ENCODE results near the gene APEH. TPM values are rescaled to one million over a fixed set of nuclear protein-coding genes. Genes with fewer than 3 reads are reported as not detected.

The APEH gene
- total and polyA plus RNA-seq, 2 donors (not counting 1 experiment from before 2014, with no cell fraction given), result 79.4 to 96.2 TPM

- no peak for TF ChIP-seq CTCF (IDR thresholded peaks at IDR 0.05)
- TF ChIP-seq EZH2 (IDR thresholded peaks at IDR 0.05; ENCODE audit: borderline replicate concordance, insufficient read depth, low read depth, low read length, poor library complexity, severe bottlenecking), result no peak
- Histone ChIP-seq H3K27me3 (replicated peaks in 1 of 4; ENCODE audit: control extremely low read depth in 1 of 4, control insufficient read depth in 3 of 4, insufficient read depth in 4 of 4, low read length in 3 of 4) (no peaks in the 10 kb centered on the region), H3K79me2 (ENCODE audit: control insufficient read depth, insufficient read depth, low read length) (no peaks in the 10 kb centered on the region), H3K9ac (ENCODE audit: low read length) (no peak overlapping the region), H4K20me1 (ENCODE audit: control insufficient read depth, insufficient read depth, low read length, poor library complexity, severe bottlenecking) (no peaks in the 10 kb centered on the region), H3K4me3 (ENCODE audit: control extremely low read depth in 1 of 5, extremely low read depth in 1 of 5, insufficient read depth in 1 of 5, low read depth in 2 of 5, low read length in 4 of 5) (no peak overlapping the region), H3K9me3 (ENCODE audit: control extremely low read depth in 1 of 3, control insufficient read depth in 2 of 3, insufficient read depth in 1 of 3, low read length in 2 of 3) (no peaks in the 10 kb centered on the region), H3K27ac (ENCODE audit: low read length in 2 of 2) (no peak overlapping the region), H3K4me1 (ENCODE audit: control insufficient read depth in 2 of 2, insufficient read depth in 2 of 2, low read length in 2 of 2) (peaks cover 0 to under 1% of the 10 kb centered on the region in 2 donors), H3K4me2 (replicated peaks; ENCODE audit: low read depth, low read length, poor library complexity, severe bottlenecking) (no peak overlapping the region), H2AFZ (ENCODE audit: insufficient read depth, low read depth, low read length, poor library complexity, severe bottlenecking) (no peak overlapping the region), H3K36me3 (replicated peaks in 1 of 2; ENCODE audit: control extremely low read depth in 1 of 2, control insufficient read depth in 1 of 2, extremely low read depth in 1 of 2, insufficient read depth in 2 of 2, low read length in 1 of 2) (no peaks in the 10 kb centered on the region)
- ChIA-PET CTCF (no interaction called here), POLR2A (no interaction called here)
- WGBS (ENCODE audit: insufficient coverage), result 85% methylated on average over 1 of the region's 1 CpG
- H3K4me3 Mint-ChIP-seq, result no peak overlapping the region
- H3K9me3 Mint-ChIP-seq (ENCODE audit: insufficient read depth), result no peaks in the 10 kb centered on the region
- no peak overlapping the region for H3K27ac Mint-ChIP-seq
- intact Hi-C loops (cut with micrococcal nuclease), result no loop called here
- no peak for DNase-seq
- H3K27me3 Mint-ChIP-seq, result peaks cover 3% of the 10 kb centered on the region
- no peak for ATAC-seq (ENCODE audit: low read depth)
- no peaks in the 10 kb centered on the region for H3K4me1 Mint-ChIP-seq
Observed at GRCh38 chr3:49649576-49649975, 24.6 kb upstream of the APEH start.

GRCh38 chr3:49650177-49650576 lies 24.0 kb upstream of the APEH start:
- Histone ChIP-seq H3K27ac (ENCODE audit: low read length in 2 of 2) (no peak overlapping the region), H3K9me3 (ENCODE audit: control extremely low read depth in 1 of 3, control insufficient read depth in 2 of 3, insufficient read depth in 1 of 3, low read length in 2 of 3) (peaks cover 0 to 3% (median 0%) of the 10 kb centered on the region in 3 donors), H4K20me1 (ENCODE audit: control insufficient read depth, insufficient read depth, low read length, poor library complexity, severe bottlenecking) (no peaks in the 10 kb centered on the region), H2AFZ (ENCODE audit: insufficient read depth, low read depth, low read length, poor library complexity, severe bottlenecking) (no peak overlapping the region), H3K9ac (ENCODE audit: low read length) (no peak overlapping the region), H3K4me1 (ENCODE audit: control insufficient read depth in 2 of 2, insufficient read depth in 2 of 2, low read length in 2 of 2) (peaks cover 0 to 7% of the 10 kb centered on the region in 2 donors), H3K79me2 (ENCODE audit: control insufficient read depth, insufficient read depth, low read length) (no peaks in the 10 kb centered on the region), H3K27me3 (replicated peaks in 1 of 4; ENCODE audit: control extremely low read depth in 1 of 4, control insufficient read depth in 3 of 4, insufficient read depth in 4 of 4, low read length in 3 of 4) (no peaks in the 10 kb centered on the region), H3K36me3 (replicated peaks in 1 of 2; ENCODE audit: control extremely low read depth in 1 of 2, control insufficient read depth in 1 of 2, extremely low read depth in 1 of 2, insufficient read depth in 2 of 2, low read length in 1 of 2) (no peaks in the 10 kb centered on the region), H3K4me3 (ENCODE audit: control extremely low read depth in 1 of 5, extremely low read depth in 1 of 5, insufficient read depth in 1 of 5, low read depth in 2 of 5, low read length in 4 of 5) (no peak overlapping the region), H3K4me2 (replicated peaks; ENCODE audit: low read depth, low read length, poor library complexity, severe bottlenecking) (no peak overlapping the region)
- no peak overlapping the region for H3K27ac Mint-ChIP-seq
- intact Hi-C loops (cut with micrococcal nuclease), result no loop called here
- peaks cover 4% of the 10 kb centered on the region for H3K4me1 Mint-ChIP-seq
- CTCF ChIA-PET, result no interaction called here
- POLR2A ChIA-PET, result no interaction called here
- H3K27me3 Mint-ChIP-seq, result peaks cover 3% of the 10 kb centered on the region
- no peak for ATAC-seq (ENCODE audit: low read depth)
- DNase-seq, result no peak
- WGBS (ENCODE audit: insufficient coverage), result 80% methylated on average over 1 of the region's 1 CpG
- no peaks in the 10 kb centered on the region for H3K9me3 Mint-ChIP-seq (ENCODE audit: insufficient read depth)
- H3K4me3 Mint-ChIP-seq, result no peak overlapping the region
- no peak for TF ChIP-seq EZH2 (IDR thresholded peaks at IDR 0.05; ENCODE audit: borderline replicate concordance, insufficient read depth, low read depth, low read length, poor library complexity, severe bottlenecking)
- no peak for TF ChIP-seq CTCF (IDR thresholded peaks at IDR 0.05)

Data from B cell (primary cell).